ENCODE data around the gene FBLN2.

The FBLN2 gene

GRCh38 chr3:13608969-13609725, 60.2 kb downstream of the FBLN2 start:
- no peak for DNase-seq

- DNase-seq = no peak
These were observed 61.2 kb downstream of the FBLN2 start for GRCh38 chr3:13610006-13610570.

GRCh38 chr3:13611221-13611620, 62.3 kb downstream of the FBLN2 start:
- no peak for DNase-seq

GRCh38 chr3:13612829-13613228, 63.9 kb downstream of the FBLN2 start:
- DNase-seq = no peak

GRCh38 chr3:13613343-13614190, 64.6 kb downstream of the FBLN2 start:
- no peak for DNase-seq

- DNase-seq = no peak
These were observed 65.7 kb downstream of the FBLN2 start for GRCh38 chr3:13614607-13615006.

GRCh38 chr3:13615019-13615528, 66.1 kb downstream of the FBLN2 start:
- no peak for DNase-seq

GRCh38 chr3:13616359-13616758, 67.4 kb downstream of the FBLN2 start:
- DNase-seq = no peak

- no peak for DNase-seq
These were observed 68.3 kb downstream of the FBLN2 start for GRCh38 chr3:13617097-13617738.

- DNase-seq = no peak
These were observed 69.1 kb downstream of the FBLN2 start for GRCh38 chr3:13617981-13618380.

- no peak for DNase-seq
These were observed 69.9 kb downstream of the FBLN2 start for GRCh38 chr3:13618836-13619235.

- no peak for DNase-seq
These were observed 70.8 kb downstream of the FBLN2 start for GRCh38 chr3:13619661-13620230.

GRCh38 chr3:13620281-13620680, 71.4 kb downstream of the FBLN2 start:
- no peak for DNase-seq

- DNase-seq = no peak
These were observed 71.9 kb downstream of the FBLN2 start for GRCh38 chr3:13620776-13621365.

- DNase-seq = no peak
These were observed 72.7 kb downstream of the FBLN2 start for GRCh38 chr3:13621381-13622221.

GRCh38 chr3:13622356-13622755, 73.4 kb downstream of the FBLN2 start:
- DNase-seq = no peak

- no peak for DNase-seq
These were observed 74.3 kb downstream of the FBLN2 start for GRCh38 chr3:13623101-13623654.

GRCh38 chr3:13624021-13624420, 75.1 kb downstream of the FBLN2 start:
- no peak for DNase-seq

- no peak for DNase-seq
These were observed 75.8 kb downstream of the FBLN2 start for GRCh38 chr3:13624671-13625125.

GRCh38 chr3:13626396-13626795, 77.5 kb downstream of the FBLN2 start:
- no peak for DNase-seq

- DNase-seq = peak; percentile 37
These were observed 78.1 kb downstream of the FBLN2 start for GRCh38 chr3:13626915-13627460.
